GM13976 (cell line): Measurements from ENCODE around the gene PATL1.

Experiments
- DNase-seq: peaks from one replicate; pipeline ENCODE4 v3.0.0; 2012; ENCODE audit warnings: low spot score
- CTCF ChIP-seq: IDR thresholded peaks from 2 replicates; pipeline ENCODE4 v1.5.1; 2012; ENCODE audit warnings: borderline replicate concordance, mild to moderate bottlenecking; ENCODE audit not compliant: insufficient read depth; ENCODE audit errors: extremely low read depth, missing control alignments, control extremely low read depth
- in situ Hi-C: fragments of 300-500 bp; cut with MboI; formaldehyde crosslinking; loops from one replicate; pipeline ENCODE4 v1.12.0; 2022; ENCODE audit warnings: low sequenced_read_pairs, mixed read lengths, inconsistent platforms; ENCODE audit not compliant: unreplicated experiment

The PATL1 gene

GRCh38 chr11:59607703-59608454 is 61.0 kb downstream of the PATL1 start:
- in situ Hi-C loops = no loop called here

GRCh38 chr11:59602432-59602831 is 66.4 kb downstream of the PATL1 start:
- DNase-seq = no peak
- TF ChIP-seq CTCF = no peak
- in situ Hi-C loops = no loop called here

More at GRCh38 chr11:59607703-59608454, 61.0 kb downstream of the PATL1 start:
- no peak for DNase-seq
- TF ChIP-seq CTCF = no peak

DNA sequence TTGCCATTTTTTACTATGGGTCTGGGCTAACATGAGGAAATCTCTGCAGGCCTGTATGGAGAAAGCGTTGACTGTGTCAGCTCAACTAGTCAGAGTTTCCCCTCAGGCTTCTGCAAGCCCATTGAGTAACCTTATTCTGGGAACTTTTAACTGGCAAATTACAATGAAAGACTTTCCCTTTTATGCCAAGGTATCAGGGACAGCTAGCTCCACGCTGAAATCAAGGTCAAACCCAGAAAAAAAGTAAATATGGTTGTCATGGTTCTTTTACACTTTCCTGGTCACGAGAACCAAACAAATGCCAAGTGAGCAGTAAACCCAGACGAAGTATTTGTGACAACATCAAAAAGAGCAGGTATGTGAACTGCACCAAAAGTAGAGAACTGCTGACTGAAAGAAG is 67.0 kb downstream of the PATL1 start:
- DNase-seq = no peak
- in situ Hi-C loops = no loop called here
- TF ChIP-seq CTCF = no peak

GRCh38 chr11:59600636-59601035 is 68.2 kb downstream of the PATL1 start:
- no peak for TF ChIP-seq CTCF
- no peak for DNase-seq
- in situ Hi-C loops = no loop called here

GRCh38 chr11:59600234-59600633 is 68.6 kb downstream of the PATL1 start:
- in situ Hi-C loops = no loop called here
- DNase-seq = no peak
- TF ChIP-seq CTCF = no peak

GRCh38 chr11:59598961-59599360 is 69.9 kb downstream of the PATL1 start:
- DNase-seq = no peak
- in situ Hi-C loops = no loop called here
- TF ChIP-seq CTCF = no peak
